ENCODE results near the gene RNF39. TPM values are rescaled to one million over a fixed set of nuclear protein-coding genes. Genes with fewer than 3 reads are reported as not detected.
A peak's percentile ranks its signal among the peaks of the same experiment; 100 is the strongest.

RNF39 gene
- total and polyA plus RNA-seq, 2 of the 13 experiments (the other 11 are each of a cell fraction or from before 2014, with no cell fraction given): 0.13 to 1.8 TPM

DNA sequence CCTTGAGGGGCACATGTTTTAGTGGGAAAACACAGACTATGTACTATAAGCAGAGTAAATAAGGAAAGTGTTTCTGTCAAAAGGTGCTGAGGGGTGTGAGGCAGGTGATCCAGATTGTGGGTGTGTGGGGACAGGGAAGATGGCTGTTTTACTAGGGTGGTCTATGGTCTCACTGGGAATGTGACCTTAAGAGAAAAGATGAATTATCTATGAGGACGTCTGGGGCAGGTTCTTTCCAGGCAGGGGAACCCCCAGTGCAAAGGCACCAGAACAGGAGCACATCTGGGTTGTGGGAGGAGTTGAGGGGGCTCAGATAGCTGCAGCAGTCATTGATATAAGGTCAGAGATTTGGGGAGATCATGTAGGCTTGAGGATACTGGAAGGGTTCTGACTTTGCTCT lies 32.7 kb downstream of the RNF39 start:
- Histone ChIP-seq H3K4me2 (ENCODE audit: low read depth, low read length) (no peak overlapping the region), H3K9ac (ENCODE audit: insufficient read depth, low read depth, low read length) (no peak overlapping the region), H3K4me1 (ENCODE audit: insufficient read depth, low read length) (peaks cover 26% of the 10 kb centered on the region), H3K4me3 (replicated peaks in 1 of 3; ENCODE audit: insufficient read depth in 1 of 3, low read depth in 2 of 3, low read length in 3 of 3) (no peak overlapping the region), H3K79me2 (ENCODE audit: insufficient read depth, low read length) (no peaks in the 10 kb centered on the region), H3K27me3 (ENCODE audit: control insufficient read depth in 1 of 2, insufficient read depth in 2 of 2, low read length in 2 of 2) (no peaks in the 10 kb centered on the region), H2AFZ (ENCODE audit: low read length) (no peak overlapping the region), H3K9me3 (ENCODE audit: low read length) (no peaks in the 10 kb centered on the region), H3K36me3 (replicated peaks in 1 of 2; ENCODE audit: control insufficient read depth in 1 of 2, insufficient read depth in 2 of 2, low read length in 2 of 2) (no peaks in the 10 kb centered on the region), H3K27ac (ENCODE audit: extremely low read length, insufficient read depth, low read length) (no peak overlapping the region), H4K20me1 (ENCODE audit: insufficient read depth, low read length) (no peaks in the 10 kb centered on the region)
- intact Hi-C loops (cut with micrococcal nuclease; ENCODE audit: unreplicated experiment) (no loop called here), in situ Hi-C loops (cut with HindIII; ENCODE audit: extremely low pct_ligation_motif_present, low pct_unique_long_range_greater_than_20kb) (no loop called here)
- 52% methylated on average over 1 of the region's 1 CpG for WGBS (ENCODE audit: low lambda C conversion rate)
- ChIA-PET CTCF (ENCODE audit: low intra/inter-chr PET ratio, low total read pairs) (no interaction called here), POLR2A (no interaction called here)
- BruUV-seq (replicated peaks): no TSS peak
- no peak; the same call in 2 of the 3 replicates for ATAC-seq
- no peak for FAIRE-seq
- no peak for DNase-seq (ENCODE audit: low spot score)
- TF ChIP-seq, protein P1, sequence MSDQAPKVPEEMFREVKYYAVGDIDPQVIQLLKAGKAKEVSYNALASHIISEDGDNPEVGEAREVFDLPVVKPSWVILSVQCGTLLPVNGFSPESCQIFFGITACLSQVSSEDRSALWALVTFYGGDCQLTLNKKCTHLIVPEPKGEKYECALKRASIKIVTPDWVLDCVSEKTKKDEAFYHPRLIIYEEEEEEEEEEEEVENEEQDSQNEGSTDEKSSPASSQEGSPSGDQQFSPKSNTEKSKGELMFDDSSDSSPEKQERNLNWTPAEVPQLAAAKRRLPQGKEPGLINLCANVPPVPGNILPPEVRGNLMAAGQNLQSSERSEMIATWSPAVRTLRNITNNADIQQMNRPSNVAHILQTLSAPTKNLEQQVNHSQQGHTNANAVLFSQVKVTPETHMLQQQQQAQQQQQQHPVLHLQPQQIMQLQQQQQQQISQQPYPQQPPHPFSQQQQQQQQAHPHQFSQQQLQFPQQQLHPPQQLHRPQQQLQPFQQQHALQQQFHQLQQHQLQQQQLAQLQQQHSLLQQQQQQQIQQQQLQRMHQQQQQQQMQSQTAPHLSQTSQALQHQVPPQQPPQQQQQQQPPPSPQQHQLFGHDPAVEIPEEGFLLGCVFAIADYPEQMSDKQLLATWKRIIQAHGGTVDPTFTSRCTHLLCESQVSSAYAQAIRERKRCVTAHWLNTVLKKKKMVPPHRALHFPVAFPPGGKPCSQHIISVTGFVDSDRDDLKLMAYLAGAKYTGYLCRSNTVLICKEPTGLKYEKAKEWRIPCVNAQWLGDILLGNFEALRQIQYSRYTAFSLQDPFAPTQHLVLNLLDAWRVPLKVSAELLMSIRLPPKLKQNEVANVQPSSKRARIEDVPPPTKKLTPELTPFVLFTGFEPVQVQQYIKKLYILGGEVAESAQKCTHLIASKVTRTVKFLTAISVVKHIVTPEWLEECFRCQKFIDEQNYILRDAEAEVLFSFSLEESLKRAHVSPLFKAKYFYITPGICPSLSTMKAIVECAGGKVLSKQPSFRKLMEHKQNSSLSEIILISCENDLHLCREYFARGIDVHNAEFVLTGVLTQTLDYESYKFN (CRISPR knock-in tag; conservative IDR thresholded peaks at IDR 0.05): 0 out of 2 replicates have a peak, but pooled peaks have one; percentile 25
- TF ChIP-seq, protein P2, sequence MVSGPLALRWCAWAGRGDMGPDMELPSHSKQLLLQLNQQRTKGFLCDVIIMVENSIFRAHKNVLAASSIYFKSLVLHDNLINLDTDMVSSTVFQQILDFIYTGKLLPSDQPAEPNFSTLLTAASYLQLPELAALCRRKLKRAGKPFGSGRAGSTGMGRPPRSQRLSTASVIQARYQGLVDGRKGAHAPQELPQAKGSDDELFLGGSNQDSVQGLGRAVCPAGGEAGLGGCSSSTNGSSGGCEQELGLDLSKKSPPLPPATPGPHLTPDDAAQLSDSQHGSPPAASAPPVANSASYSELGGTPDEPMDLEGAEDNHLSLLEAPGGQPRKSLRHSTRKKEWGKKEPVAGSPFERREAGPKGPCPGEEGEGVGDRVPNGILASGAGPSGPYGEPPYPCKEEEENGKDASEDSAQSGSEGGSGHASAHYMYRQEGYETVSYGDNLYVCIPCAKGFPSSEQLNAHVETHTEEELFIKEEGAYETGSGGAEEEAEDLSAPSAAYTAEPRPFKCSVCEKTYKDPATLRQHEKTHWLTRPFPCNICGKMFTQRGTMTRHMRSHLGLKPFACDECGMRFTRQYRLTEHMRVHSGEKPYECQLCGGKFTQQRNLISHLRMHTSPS (CRISPR knock-in tag; IDR thresholded peaks at IDR 0.05; ENCODE audit: low read depth): no peak
- 0 out of 2 replicates have a peak, but pooled peaks have one; percentile 6 for TF ChIP-seq HNF4A (CRISPR knock-in tag; IDR thresholded peaks at IDR 0.05)
- no peak for TF ChIP-seq ZNF563 (CRISPR knock-in tag; IDR thresholded peaks at IDR 0.05)
- TF ChIP-seq IRF2 (CRISPR knock-in tag; IDR thresholded peaks at IDR 0.05): no peak
- TF ChIP-seq YEATS4 (CRISPR knock-in tag; IDR thresholded peaks at IDR 0.05; ENCODE audit: borderline replicate concordance): 0 out of 2 replicates have a peak, but pooled peaks have one; percentile 26
- TF ChIP-seq TCF12 (IDR thresholded peaks at IDR 0.05): no peak
- TF ChIP-seq TCF12 (CRISPR knock-in tag; IDR thresholded peaks at IDR 0.05): no peak

Measured in HepG2 (cell line).